Pancreas (tissue), 10 donors: ENCODE results near the gene LRRC25. TPM values are rescaled to one million over a fixed set of nuclear protein-coding genes. Genes with fewer than 3 reads are reported as not detected.

Source experiments
- ATAC-seq, 4 donors: fragments of 200-7000 bp; cut with Tn5 transposase; one replicate each; pipeline versions ENCODE4 v1.8.0 to v1.9.1; 2020; ENCODE audit warnings: mild to moderate bottlenecking in 4 of 4, moderate library complexity in 4 of 4
- DNase-seq, 6 donors: peaks; one replicate each; pipeline ENCODE4 v3.0.0-alpha.2; 2020
- FAIRE-seq: peaks from 2 replicates; lab custom pipeline; 2012; peaks lifted over from hg19 to GRCh38; lab: Jason Lieb, UNC
- H3K27ac ChIP-seq, 4 donors: fragments of 200-600 bp; sonication (generic); 1 replicate in 3 of 4; 2 replicates in 1 of 4; pipeline versions ENCODE4 v1.5.0 to v1.8.0; 2020
- H3K27me3 ChIP-seq, 4 donors: fragments of 200-600 bp; one replicate each; pipeline ENCODE4 v1.8.0; 2021
- H3K36me3 ChIP-seq, 3 donors: fragments of 200-600 bp; sonication (generic) in 1 of 3; one replicate each; pipeline versions ENCODE4 v1.5.0 to v1.8.0; 2020 to 2021
- H3K4me1 ChIP-seq, 3 donors: fragments of 200-600 bp; one replicate each; pipeline ENCODE4 v1.8.0; 2021
- H3K4me3 ChIP-seq, 4 donors: fragments of 200-600 bp; sonication (generic) in 2 of 4; one replicate each; pipeline versions ENCODE4 v1.5.0 to v1.8.0; 2020 to 2021
- H3K9me3 ChIP-seq, 4 donors: fragments of 200-600 bp; one replicate each; pipeline ENCODE4 v1.8.0; 2021
- WGBS, 2 donors: extraction: QIAGEN DNeasy Blood & Tissue Kit; methylation state at CpG; one replicate each; pipeline ENCODE4 v1.1.7; 2013; 5-methylcytosine and 5-hydroxymethylcytosine counted together
- intact Hi-C, 3 donors: fragments of 100-400 bp; cut with DNase I; formaldehyde crosslinking; loops; one replicate each; pipeline versions ENCODE4 v1.11.1 to v1.14.2; 2022
- polyA plus RNA-seq, 2 donors: library from polyadenylated mRNA; stranded (reverse); fragments of 200-250 nt; gene quantifications; one replicate each; pipeline ENCODE4 v1.2.3, GENCODE V29; 2013
- total RNA-seq, 6 donors: library from RNA; stranded (reverse); fragmentation: NEBNext Ultra II Directional in 4 of 6; extraction: Animal tissue kit (Norgen Biotek cat#: 25700) in 4 of 6; gene quantifications; one replicate each; pipeline versions ENCODE4 v1.2.1 to v1.2.4, GENCODE V29; 2021 to 2023
- TF ChIP-seq, protein P1 (sequence below), 4 donors: fragments of 200-600 bp; sonication (generic) in 3 of 4; IDR thresholded peaks; one replicate each; pipeline versions ENCODE4 v1.5.0 to v1.8.0; 2021; ENCODE audit warnings: antibody characterized with exemption in 4 of 4
- donor health status: healthy with polysubstance abuse.
- donor health status: DM: no; HTN: no; CAD: no; lungs with moderate emphysema.
- donor health status: DM: no; HTN: no; CAD: no.
- donor health status: control.
- donor health status: control.
- donor health status: Bipolar disorder and iron deficiency.
- donor health status: DM: yes; HTN: yes; CAD: no.
- donor health status: DM: no; HTN: no; CAD: no.
- donor health status: DM: no; HTN: no; CAD: no.
- donor health status: DM: yes; HTN: yes; CAD: no.

The LRRC25 gene
- total and polyA plus RNA-seq, 8 donors: 0.14 to 6.1 (median 0.97) TPM

DNA sequence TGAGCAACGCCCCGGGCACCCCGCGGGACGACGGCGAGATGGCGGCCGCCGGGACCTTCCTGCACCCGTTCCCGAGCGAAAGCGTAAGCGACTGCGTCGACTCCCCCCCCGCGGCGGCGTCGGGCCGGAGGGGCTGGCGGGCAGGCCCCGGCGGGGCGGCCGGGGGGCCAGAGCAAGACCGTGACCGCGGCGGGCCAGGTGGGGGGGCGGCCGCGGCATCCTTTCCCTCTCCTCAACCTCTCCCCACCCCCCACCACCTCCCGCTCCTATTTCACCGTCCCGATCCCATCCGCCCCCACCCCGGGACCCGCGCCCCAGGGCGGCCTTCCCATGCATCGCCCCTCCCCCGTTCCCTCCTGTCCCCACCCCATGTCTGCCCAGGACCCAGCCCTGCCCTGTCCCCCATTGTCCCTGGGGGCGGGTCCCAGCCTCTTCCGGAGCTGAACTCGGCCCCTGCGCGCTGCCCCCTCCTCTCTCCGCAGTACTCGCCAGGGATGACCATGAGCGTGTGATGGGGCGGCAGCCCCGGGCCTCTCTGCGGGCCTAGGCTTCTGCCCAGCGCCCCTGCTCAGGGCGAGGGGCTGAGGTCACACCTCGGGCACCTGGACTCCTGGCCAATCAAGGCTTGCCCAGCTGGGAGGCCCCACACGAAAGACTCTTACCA, 36.4 kb upstream of the LRRC25 start:
- Histone ChIP-seq H3K27me3 (no peaks in the 10 kb centered on the region), H3K36me3 (no peaks in the 10 kb centered on the region), H3K9me3 (no peaks in the 10 kb centered on the region), H3K4me3 (peak overlapping the region in 2 of 4 donors; percentile 25 to 41), H3K4me1 (peaks cover 0 to 8% (median 0%) of the 10 kb centered on the region in 3 donors), H3K27ac (no peak overlapping the region)
- TF ChIP-seq, protein P1, sequence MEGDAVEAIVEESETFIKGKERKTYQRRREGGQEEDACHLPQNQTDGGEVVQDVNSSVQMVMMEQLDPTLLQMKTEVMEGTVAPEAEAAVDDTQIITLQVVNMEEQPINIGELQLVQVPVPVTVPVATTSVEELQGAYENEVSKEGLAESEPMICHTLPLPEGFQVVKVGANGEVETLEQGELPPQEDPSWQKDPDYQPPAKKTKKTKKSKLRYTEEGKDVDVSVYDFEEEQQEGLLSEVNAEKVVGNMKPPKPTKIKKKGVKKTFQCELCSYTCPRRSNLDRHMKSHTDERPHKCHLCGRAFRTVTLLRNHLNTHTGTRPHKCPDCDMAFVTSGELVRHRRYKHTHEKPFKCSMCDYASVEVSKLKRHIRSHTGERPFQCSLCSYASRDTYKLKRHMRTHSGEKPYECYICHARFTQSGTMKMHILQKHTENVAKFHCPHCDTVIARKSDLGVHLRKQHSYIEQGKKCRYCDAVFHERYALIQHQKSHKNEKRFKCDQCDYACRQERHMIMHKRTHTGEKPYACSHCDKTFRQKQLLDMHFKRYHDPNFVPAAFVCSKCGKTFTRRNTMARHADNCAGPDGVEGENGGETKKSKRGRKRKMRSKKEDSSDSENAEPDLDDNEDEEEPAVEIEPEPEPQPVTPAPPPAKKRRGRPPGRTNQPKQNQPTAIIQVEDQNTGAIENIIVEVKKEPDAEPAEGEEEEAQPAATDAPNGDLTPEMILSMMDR (IDR thresholded peaks at IDR 0.05): no peak
- WGBS, 2 donors: 12 to 23% methylated on average over 21 to 60 of the region's 60 CpGs
- ATAC-seq: peak in 1 of 4 donors; percentile 0
- no peak for FAIRE-seq
- peak in 2 of 6 donors; percentile 56 to 71 for DNase-seq
- intact Hi-C loops: no loop called here

DNA sequence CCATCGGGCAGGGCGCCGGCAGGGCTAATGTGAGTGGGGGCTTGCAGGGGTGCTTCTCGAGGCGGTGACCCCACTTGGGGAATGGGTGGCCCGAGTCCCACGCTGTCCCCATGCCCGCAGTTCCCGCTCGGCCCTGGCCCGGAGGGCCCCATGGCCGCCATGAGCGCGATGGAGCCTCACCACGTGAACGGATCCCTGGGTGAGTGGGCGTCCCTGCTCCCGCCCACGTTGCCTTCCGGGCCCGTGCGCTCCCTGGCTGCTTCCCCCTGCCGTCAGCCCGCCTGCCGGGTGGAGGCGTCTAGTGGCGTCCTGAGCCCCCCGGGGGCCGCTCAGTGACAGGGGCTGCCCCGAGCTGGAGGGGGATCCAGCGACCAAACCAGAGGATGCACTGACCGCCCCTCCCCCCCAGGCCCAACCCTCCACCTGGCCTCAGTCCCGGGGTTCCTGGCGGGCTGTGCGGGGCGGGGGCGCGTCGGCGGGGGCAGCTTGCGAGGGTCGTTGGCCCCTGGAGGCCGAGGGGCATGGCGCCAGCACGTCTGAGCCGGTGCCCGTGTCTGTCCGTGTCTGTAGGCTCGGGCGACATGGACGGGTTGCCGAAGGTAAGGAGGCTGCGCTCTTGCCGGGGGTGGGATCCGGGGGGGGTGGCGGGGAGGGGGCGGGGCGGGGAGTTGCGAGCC, 35.7 kb upstream of the LRRC25 start:
- no peaks in the 10 kb centered on the region for H3K9me3 ChIP-seq
- H3K4me1 ChIP-seq: peaks cover 0 to under 1% (median 0%) of the 10 kb centered on the region in 3 donors
- WGBS, 2 donors: 27 to 51% methylated on average over 26 to 59 of the region's 59 CpGs
- H3K36me3 ChIP-seq: no peaks in the 10 kb centered on the region
- TF ChIP-seq, protein P1 (IDR thresholded peaks at IDR 0.05): no peak
- intact Hi-C loops: no loop called here
- peak overlapping the region in 1 of 4 donors; percentile 34 for H3K27ac ChIP-seq
- FAIRE-seq (no peak), ATAC-seq (peak in 2 of 4 donors; percentile 2 to 12), DNase-seq (peak in 1 of 6 donors; percentile 69)
- H3K27me3 ChIP-seq: no peaks in the 10 kb centered on the region
- H3K4me3 ChIP-seq: peak overlapping the region in 3 of 4 donors; percentile 10 to 41 (median 25)

DNA sequence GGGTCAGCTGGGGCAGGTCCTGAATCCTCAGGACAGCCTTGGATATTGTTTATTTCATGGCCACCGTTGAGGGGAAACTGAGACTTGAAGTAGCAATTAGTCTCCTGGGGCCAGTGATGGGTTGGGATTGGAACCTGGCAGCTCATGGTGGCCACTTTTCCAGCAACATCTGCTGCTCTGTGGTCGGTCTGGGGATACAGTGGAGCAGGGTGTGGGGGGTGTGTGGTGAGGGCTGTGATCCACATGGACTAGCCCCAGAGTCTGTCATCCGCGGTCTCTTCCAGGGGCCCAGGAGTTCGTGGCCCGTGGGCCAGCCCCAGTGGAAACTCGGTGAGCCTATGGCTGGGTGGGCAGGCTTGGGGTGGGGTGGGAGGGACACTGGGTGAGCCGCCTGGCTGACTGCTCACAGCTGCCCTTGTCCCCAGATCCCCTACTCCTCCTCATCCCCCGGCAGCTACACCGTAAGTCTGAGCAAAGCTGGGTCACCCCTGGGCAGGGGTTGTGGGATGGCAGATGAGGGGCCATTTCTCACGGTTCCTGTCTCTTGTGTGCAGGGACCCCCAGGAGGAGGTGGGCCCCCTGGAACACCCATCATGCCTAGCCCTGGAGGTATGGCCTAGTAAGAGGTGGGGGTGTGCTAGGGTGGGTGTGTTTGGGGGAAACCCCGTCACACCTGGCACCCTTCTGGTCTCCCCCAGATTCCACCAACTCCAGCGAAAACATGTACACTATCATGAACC, 35.0 kb upstream of the LRRC25 start:
- no peaks in the 10 kb centered on the region for H3K9me3 ChIP-seq
- H3K27ac ChIP-seq: no peak overlapping the region
- H3K4me1 ChIP-seq: no peaks in the 10 kb centered on the region
- TF ChIP-seq, protein P1 (IDR thresholded peaks at IDR 0.05): no peak
- DNase-seq (peak in 1 of 6 donors; percentile 51), ATAC-seq (no peak), FAIRE-seq (no peak)
- H3K4me3 ChIP-seq: peak overlapping the region in 1 of 4 donors; percentile 41
- WGBS, 2 donors: 83 to 94% methylated on average over 13 of the region's 13 CpGs
- intact Hi-C loops: no loop called here
- no peaks in the 10 kb centered on the region for H3K36me3 ChIP-seq
- no peaks in the 10 kb centered on the region for H3K27me3 ChIP-seq

DNA sequence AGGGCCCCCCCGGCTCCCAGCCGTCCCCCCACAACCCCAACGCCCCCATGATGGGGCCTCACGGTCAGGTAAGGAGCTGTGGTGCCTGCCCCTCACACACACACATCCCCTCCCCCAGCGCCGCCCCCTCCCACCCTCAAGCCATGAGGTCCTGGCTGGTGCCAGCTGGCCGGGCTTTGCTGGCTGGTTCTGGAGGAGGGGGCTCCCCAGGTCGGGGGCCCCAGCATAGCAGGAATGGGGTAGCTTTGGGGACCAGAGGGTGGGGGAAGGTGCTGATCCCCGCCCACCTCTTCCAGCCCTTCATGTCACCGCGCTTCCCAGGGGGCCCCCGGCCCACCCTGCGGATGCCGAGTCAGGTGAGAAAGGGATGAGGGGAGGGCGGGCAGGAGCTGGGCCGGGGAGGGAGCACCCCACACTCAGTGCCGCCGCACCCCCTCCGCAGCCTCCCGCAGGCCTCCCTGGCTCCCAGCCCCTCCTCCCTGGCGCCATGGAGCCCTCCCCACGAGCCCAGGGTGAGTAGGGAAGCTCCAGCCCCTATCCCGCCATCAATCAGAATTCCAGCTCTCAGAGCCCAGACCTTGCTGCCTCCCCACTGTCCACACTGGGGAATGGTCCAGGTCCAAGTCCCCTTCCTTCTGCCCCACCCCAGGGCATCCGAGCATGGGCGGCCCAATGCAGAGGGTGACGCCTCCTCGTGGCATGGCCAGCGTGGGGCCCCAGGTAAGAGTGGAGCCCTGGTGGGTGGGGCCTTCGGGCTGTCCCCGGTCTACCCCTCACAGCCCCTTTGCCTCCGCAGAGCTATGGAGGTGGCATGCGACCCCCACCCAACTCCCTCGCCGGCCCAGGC, 34.2 kb upstream of the LRRC25 start:
- DNase-seq (peak in 2 of 6 donors; percentile 47 to 78), FAIRE-seq (no peak), ATAC-seq (no peak)
- Histone ChIP-seq H3K4me1 (no peaks in the 10 kb centered on the region), H3K9me3 (no peaks in the 10 kb centered on the region), H3K36me3 (no peaks in the 10 kb centered on the region), H3K4me3 (no peak overlapping the region), H3K27ac (no peak overlapping the region), H3K27me3 (no peaks in the 10 kb centered on the region)
- 89 to 93% methylated on average over 27 to 34 of the region's 34 CpGs for WGBS, 2 donors
- intact Hi-C loops: no loop called here
- TF ChIP-seq, protein P1 (IDR thresholded peaks at IDR 0.05): no peak
